ENCODE results near the gene WDR93.
"Not testable (repeated sequence)": the region's sequence is repeated elsewhere in the genome, so short reads cannot be mapped to it uniquely, and the experiment has no call there.

WDR93 gene

DNA sequence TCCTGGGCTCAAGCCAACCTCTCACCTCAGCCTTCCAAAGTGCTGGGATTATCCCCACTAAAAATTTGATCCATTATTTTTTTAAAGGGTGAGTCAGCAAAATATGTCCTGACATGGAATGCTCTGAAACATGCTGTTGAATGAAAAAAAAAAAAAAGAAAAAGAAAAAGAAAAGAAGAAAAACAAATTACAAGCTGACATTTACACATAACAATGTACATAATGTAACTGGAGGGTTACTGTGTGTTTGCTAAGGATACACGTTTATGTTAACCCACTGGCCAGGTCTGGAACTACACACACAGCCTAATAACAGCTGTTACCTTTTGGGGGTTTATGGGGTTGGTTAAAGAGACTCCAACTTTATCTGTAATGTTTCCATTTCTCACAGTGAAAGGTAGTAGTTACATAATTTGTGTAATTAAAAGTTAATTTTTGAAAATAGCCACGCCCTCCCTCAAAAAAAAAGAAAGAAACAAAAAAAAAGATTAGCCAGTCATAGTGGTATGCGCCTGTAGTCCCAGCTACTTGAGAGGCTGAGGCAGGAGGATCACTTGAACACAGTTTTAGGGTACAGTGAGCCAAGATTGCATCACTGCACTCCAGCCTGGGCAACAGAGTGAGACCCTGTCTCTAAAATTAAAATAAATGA, 82.4 kb downstream of the WDR93 start:
- no peak for FAIRE-seq
- TF ChIP-seq POLR2A (IDR thresholded peaks at IDR 0.05; ENCODE audit: low read depth, low read length) = no peak
- no peak for DNase-seq (ENCODE audit: insufficient read length, low spot score)

DNA sequence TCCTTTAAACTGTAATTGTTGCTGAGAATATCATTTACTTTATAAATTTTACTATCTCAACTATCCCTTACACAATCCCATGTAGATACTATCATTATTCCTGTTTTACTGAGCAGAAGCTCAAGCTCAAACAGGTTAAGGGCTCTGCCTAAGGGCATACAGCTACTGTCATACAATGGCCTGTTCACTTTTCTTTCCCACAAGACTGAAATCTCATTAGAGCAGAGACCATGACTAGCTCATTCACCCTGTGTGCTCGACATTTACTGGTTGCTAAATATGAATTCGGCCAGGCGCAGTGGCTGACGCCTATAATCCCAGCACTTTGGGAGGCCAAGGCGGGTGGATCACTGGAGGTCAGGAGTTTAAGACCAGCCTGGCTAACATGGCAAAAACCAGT, 83.9 kb downstream of the WDR93 start:
- DNase-seq (ENCODE audit: insufficient read length, low spot score) = no peak
- no peak for TF ChIP-seq POLR2A (IDR thresholded peaks at IDR 0.05; ENCODE audit: low read depth, low read length)
- no peak for FAIRE-seq

DNA sequence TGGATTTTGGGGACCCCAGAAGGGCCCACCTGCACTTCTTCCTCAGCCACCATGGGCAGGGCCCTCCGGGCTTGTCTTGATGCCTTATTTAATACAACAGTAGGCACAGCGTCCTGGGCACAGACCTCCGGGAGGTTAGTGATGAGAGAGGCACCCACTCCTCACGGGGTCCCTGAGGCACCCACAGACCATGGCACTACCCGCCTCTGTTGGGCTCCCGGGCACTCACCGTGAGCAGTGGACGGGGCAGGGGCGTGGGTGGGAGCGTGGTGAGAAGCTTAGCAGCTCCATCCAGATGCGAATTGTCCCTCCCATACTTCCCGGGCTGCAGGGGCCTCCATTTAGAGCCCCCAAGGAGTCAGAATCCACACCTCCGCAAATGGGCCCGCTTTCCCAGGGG, 85.2 kb downstream of the WDR93 start:
- DNase-seq (ENCODE audit: insufficient read length, low spot score) (no peak), FAIRE-seq (no peak)
- TF ChIP-seq POLR2A (IDR thresholded peaks at IDR 0.05; ENCODE audit: low read depth, low read length) = no peak

DNA sequence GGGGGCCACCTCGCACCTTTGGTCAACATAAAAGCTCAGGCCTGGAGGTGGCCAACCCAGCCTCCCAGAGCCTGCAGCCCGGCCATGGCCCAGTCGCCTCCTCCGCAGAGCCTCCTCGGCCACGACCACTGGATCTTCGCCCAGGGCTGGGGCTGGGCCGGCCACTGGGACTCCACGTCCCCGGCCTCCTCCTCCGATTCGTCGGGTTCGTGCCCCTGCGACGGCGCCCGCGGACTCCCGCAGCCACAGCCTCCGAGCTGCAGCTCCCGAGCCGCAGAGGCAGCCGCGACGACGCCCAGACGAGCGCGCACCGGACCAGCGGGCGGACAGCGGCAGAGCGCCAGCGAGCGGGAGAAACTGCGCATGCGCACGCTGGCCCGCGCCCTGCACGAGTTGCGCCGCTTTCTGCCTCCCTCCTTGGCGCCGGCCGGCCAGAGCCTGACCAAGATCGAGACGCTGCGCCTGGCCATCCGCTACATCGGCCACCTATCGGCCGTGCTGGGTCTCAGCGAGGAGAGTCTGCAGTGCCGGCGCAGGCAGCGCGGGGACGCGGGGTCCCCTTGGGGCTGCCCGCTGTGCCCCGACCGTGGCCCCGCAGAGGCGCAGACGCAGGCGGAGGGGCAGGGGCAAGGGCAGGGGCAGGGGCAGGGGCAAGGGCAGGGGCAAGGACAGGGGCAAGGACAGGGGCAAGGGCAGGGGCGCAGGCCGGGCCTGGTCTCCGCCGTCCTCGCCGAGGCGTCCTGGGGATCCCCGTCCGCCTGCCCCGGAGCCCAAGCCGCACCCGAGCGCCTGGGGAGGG, 85.9 kb downstream of the WDR93 start, which contains the start of gene MESP2:
Gene MESP2, plus strand, starts transcription at position 59 of the 799 bp plus-strand sequence. Its CDS starts 26 bp downstream, at position 85.
- DNase-seq (ENCODE audit: insufficient read length, low spot score) (no peak), FAIRE-seq (no peak)
- no peak for TF ChIP-seq POLR2A (IDR thresholded peaks at IDR 0.05; ENCODE audit: low read depth, low read length)

DNA sequence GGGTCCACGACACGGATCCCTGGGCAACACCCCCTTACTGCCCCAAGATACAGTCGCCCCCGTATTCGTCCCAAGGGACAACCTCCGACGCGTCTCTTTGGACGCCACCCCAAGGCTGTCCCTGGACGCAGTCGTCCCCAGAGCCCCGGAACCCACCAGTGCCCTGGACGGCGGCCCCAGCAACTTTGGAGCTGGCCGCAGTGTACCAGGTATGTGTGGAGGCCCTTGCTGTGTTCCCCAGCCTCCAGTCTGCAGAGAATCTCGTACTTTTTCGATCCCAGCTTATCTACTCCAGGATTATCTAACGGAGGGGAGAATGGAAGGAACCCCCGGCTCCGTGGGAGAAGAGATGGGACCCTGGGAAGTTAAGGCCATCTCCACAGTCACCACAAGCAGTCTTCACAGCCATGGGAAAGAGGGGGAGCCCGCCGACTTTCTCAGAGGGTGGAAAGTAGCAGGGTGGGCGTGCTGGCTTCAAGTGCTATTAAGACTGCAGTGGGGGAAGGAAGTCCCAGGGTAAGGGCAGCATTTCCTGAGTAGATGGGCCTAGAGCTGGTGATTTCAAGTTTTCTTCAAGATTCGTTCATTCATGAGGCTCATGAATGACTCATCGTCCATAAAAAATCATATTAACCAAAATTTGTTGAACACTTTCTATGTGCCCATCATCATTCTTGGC, 86.6 kb downstream of the WDR93 start:
- no peak for FAIRE-seq
- TF ChIP-seq POLR2A (IDR thresholded peaks at IDR 0.05; ENCODE audit: low read depth, low read length) = no peak

DNA sequence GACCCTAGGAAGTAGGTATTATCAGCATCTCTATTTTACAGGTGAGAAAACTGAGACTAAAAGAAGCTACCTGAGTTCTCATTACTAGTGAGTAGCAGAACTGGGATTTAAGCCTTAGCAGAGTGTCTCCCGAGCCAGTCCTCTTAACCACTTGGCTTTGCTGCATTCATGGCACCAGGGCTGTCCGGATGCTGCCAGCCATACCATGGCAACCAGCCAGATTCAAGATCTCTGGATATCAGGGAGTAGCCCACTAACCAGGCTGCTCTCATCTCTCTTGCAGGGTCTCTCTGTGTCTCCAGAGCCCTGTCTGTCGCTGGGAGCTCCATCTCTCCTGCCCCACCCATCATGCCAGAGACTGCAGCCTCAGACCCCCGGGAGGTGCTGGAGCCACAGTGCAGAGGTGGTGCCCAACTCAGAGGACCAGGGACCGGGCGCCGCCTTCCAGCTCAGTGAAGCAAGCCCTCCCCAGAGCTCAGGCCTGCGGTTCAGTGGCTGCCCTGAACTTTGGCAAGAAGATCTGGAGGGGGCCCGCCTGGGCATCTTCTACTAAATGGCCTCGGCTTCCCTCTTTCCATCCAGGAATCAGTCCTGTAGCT, 87.3 kb downstream of the WDR93 start:
- no peak for FAIRE-seq
- no peak for TF ChIP-seq POLR2A (IDR thresholded peaks at IDR 0.05; ENCODE audit: low read depth, low read length)

More for the DNA sequence above, 86.6 kb downstream of the WDR93 start:
- DNase-seq (ENCODE audit: insufficient read length, low spot score) = no peak

DNA sequence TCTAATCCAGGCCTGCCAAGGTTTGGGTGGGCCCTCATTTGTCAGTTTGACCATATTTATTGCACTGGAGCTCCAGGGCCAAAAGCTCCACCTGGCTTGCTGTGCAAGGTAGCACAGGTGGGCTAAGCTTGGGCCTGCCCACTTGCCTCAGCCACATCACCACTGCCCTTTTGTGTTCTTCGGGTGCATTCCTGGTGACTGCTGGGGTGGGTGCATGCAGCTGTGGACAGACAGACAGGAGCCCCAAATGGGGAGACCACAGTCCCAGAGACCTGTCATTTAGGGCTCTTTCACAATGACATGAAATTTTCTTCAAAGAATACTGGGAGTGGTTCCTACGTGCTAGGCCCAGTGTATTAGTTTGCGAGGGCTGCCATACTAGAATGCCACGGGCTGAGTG, 88.2 kb downstream of the WDR93 start:
- FAIRE-seq = no peak
- DNase-seq (ENCODE audit: insufficient read length, low spot score) = no peak
- no peak for TF ChIP-seq POLR2A (IDR thresholded peaks at IDR 0.05; ENCODE audit: low read depth, low read length)

More for the DNA sequence above, 87.3 kb downstream of the WDR93 start:
- DNase-seq (ENCODE audit: insufficient read length, low spot score) = no peak

DNA sequence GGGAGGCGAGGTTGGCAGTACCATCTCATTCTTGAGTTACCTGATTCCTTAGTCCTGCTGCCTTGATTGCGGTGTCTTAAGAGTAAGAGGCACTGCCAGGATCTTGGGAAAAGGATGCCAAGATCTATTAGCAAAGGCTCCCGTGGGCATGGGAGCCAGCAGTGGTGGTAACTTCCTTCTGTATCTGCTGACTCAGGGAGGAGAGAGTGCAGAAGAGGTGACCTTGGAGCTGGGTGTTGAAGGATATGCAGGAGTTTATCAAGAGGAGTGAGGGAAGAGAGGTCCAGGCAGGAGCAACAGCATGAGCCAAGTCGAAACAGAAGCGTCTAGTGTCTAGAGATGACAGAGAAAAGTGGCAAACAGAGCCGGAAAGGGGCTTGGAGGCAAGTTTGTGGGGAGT, 90.0 kb downstream of the WDR93 start:
- no peak for TF ChIP-seq POLR2A (IDR thresholded peaks at IDR 0.05; ENCODE audit: low read depth, low read length)
- FAIRE-seq = no peak

DNA sequence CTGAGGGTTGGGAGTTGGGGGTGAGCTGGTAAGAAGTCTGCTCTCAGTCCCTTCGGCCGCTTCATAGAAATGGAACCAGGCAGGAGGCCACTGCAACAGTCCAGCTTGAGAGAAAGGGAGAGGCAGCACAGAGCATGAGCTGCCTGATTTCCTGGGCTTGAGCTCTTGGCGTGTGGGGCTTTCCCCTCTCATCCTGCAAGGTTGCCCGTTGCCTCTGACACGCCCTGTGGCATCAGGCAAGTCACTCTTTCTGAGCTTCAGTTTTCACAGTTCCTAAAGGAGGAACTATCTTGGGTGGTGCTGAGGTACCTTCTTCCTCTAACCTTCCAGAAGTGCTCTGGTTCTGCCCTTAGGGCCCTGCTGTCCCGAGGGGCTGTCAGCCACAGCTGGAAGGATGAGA, 90.4 kb downstream of the WDR93 start:
- no peak for TF ChIP-seq POLR2A (IDR thresholded peaks at IDR 0.05; ENCODE audit: low read depth, low read length)
- DNase-seq (ENCODE audit: insufficient read length, low spot score) = no peak
- no peak for FAIRE-seq

More for the DNA sequence above, 90.0 kb downstream of the WDR93 start:
- no peak for DNase-seq (ENCODE audit: insufficient read length, low spot score)

DNA sequence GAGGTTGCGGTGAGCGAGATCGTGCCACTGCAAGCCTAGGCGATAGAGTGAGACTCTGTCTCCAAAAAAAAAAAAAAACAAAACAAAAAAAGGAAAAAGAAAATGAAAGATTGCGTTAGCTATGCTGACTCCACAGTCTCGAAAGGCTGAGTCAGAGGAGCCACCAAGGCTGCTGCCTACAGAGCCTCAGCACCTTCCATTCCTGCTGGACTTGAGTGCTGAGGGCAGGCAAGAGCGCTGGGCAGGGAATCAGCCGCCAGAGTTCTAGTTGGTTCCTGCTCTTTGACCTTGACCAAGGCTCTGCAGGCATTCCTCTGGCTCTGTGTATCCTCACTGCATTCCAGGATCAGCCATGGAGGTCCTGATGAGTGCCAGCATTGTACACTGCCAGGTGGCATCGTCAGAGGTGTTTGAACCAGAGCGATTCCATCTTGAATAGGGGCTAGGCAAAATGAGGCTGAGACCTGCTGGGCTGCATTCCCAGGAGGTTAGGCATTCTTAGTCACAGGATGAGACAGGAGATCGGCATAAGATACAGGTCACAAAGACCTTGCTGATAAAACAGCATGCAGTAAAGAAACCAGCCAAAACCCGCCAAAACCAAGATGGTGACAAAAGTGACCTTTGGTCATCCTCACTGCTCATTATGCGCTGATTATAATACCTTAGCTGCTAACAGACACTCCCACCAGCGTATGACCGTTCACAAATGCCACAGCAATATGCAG, 91.4 kb downstream of the WDR93 start:
- FAIRE-seq (no peak), DNase-seq (ENCODE audit: insufficient read length, low spot score) (peak; percentile 38)
- no peak for TF ChIP-seq POLR2A (IDR thresholded peaks at IDR 0.05; ENCODE audit: low read depth, low read length)

DNA sequence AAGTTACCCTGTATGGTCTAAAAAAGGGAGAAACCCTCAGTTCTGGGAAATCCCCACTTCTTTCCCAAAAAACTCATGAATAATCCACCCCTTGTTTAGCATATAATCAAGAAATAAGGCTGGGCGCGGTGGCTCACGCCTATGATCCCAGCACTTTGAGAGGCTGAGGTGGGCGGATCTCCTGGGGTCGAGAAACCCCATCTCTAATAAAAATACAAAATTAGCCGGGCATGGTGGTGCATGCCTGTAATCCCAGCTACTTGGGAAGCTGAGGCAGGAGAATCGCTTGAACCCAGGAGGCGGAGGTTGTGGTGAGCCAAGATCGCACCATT, 92.0 kb downstream of the WDR93 start:
- not testable (repeated sequence) for FAIRE-seq; DNase-seq (ENCODE audit: insufficient read length, low spot score)

DNA sequence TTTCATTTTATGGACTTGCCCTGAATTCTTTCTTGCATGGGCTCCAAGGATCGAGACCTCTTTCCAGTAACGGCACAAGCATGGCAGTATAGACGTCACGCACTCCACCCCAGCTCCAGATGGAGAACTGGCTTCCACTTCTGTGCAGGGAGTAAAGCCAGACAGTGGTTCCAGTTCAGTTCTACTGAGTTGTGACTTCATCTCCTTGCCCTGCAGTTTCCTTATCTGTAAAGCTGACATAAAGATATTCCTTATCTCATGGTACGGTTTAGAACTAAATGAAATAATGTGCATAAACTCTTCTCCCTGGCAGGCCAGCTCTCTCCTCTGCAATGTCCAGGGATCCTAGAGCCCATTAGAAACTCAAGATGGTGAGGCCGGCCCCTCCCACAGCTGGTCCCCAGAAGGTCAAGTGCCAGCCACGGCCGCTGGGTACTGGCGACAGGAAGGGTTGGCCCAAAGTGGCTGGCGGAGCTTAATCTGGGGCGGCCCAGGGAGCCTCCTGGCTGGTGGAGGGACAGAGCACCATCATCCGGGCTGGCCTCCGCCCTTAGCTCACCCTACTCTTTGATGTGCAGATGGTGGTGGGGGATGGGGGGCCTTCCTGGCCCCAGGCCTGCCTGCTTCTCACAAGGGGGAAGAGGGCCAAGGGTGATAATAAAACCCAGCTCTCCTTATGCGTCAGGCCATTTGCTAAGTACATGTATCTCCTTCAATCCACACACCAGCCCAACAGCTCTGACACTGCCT, 92.7 kb downstream of the WDR93 start:
- FAIRE-seq (no peak), DNase-seq (ENCODE audit: insufficient read length, low spot score) (no peak)
- no peak for TF ChIP-seq POLR2A (IDR thresholded peaks at IDR 0.05; ENCODE audit: low read depth, low read length)

Data from H54 (cell line).